Inflammatory macrophage treated with lipopolysaccharide for 4 hours (primary cell): Measurements from ENCODE around the gene NFKBIB.

ENCODE experiments used
- DNase-seq: peaks from one replicate; pipeline ENCODE4 v3.0.0-alpha.2; 2020

Gene NFKBIB

DNA sequence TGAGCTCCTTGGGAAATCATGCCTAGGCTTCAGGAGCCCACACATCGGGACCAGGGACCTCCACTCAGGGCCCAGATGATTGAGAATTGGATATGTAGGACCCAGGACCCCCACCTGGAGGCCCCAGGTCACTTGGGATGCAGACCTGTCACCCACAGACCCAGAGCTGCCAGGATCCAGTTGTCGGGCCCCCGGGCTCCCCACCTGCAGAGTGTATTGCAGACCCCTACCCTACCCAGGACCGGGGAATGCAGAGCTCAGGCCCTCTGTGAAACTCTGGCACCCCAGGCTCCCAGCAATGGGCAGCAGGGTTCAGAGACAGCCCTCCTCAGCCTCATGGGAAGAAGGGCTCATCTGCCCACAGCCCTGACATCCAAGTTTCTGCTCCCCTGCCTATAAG is 5.9 kb downstream of the NFKBIB start:
- DNase-seq, result no peak

DNA sequence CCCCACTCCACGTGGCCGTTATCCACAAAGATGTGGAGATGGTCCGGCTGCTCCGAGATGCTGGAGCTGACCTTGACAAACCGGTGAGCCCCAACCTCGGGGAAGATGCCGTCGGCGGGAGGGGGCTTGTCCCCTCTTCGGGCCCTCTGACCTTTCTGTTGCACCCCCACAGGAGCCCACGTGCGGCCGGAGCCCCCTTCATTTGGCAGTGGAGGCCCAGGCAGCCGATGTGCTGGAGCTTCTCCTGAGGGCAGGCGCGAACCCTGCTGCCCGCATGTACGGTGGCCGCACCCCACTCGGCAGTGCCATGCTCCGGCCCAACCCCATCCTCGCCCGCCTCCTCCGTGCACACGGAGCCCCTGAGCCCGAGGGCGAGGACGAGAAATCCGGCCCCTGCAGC is 7.5 kb downstream of the NFKBIB start:
- DNase-seq, result no peak

DNA sequence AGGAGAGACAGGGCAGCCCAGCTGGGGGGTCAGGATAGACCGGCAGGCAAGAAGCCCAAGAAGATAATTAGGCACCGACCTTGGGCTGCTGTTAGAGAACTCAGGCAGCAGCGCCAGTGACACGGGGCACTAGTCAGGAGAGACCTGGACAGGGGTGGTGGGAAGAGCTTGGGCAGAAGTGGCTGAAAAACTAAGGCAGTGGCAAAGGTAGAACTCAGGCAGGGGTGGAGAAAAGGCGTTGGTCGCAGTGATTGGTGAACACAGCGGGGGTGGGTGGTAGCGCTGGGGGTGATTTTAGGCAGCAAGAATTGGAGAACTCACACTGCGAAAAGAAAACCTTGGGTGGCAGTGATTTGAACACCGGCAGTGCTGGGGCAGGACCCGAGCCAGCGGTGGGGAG is 7.9 kb downstream of the NFKBIB start:
- DNase-seq, result no peak

DNA sequence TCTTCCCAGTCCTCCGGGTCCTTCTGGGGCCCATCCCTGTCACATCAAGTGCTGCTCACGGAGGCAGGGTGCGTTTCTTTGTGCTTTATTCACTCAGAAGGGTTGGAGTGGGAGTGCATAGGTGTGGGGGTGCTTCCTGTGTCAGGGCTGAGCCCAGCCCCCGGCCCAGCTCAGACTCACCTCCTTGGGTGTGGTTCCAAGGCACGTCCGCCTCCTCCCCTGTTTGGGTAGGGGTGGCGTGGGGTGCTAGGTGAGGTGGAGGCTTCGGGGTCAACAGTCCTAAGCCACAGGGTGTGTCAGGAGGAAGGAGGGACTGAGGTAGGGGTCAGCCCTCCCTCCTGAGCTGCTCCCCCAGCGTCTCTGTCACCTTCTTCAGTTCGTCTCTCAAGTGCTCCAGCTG is 9.1 kb downstream of the NFKBIB start:
- DNase-seq, result no peak

DNA sequence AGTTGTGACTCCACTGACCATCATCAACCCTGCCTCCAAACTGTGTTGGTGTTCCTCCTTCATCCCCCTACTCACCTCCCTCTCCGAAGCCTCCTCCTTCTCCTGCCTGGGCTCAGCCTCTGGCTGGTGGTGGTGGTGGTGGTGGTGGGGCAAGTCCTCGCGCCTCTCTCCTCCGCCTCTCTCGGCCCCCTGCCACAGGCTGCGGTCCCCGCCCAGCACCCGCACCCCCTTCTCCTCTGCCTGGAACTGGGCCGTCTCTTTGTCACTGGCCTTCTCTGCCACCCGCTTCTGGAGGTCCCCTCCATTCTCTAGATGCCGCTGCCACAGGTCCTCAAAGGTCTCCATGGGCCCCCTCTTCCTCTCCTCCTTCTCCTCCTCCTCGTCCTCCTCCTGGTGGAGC is 10.7 kb downstream of the NFKBIB start:
- DNase-seq, result no peak

DNA sequence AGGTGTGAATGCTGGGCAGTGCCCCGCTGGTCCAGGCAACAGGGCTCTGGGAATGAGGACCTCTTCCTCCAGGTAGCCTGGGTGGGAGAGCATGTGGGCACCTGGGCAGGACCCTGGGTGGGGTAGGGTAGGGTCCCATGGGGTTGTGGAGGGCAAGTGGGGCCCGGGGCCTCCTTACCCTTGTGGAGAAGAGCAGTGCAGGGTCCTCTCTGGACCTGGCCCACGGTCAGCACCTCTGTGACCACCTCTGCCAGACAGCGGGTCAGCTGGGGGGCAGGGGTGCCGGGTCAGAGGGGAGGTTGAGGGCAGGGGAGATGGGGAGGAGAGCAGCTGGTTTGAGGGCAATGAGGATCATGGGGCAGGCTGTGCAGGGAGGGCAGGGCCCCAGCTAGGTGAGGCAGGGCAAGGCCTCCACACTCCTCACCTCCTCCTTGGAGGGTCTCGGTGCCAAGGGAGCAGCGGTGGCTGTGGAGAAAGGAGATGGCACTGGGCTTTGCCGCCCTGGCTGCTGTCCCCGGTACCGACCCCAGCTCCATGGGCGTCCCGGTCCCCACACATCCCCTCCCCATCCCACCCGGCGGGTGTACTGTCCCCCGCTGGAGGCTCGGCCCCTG is 11.7 kb downstream of the NFKBIB start:
- no peak for DNase-seq

DNA sequence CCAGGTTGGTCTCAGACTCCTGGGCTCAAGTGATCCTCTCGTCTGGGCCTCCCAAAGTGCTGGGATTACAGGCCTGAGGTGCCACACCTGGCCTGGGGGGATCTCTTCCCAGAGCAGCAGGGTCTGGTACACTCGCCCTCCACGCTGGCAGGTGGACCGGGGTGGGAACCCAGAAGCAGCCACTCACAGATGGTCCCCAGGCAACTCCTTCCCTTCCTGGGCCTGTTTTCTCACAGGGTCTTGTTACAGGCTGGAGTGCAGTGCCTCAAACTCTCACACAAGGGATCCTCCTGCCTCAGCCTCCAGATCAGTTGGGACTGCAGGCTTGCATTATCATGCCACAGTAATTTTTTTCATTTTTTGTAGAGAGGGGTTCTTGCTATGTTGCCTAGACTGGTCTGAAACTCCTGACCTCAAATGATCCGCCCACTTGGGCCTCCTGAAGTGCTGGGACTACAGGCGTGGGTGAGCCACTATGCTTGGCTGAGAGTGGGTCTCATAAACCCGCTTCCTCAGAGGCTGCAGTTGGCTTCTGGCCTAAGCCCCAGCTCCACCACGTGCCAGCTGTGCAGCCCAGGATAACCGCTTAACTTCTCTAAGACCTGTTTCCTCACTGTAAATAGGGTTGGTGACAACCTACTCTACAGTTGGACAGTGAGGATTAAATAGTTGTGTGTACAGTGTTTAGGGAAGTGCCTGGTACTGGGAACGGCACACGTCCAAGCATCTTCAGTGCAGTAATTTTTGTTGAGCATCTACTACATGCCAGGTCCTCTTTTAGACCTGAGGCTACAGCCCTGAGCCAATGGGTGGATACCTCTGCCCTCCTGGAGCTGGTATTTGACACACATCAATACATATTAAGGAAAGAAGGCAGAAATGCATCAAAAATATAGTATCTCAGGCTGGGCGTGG is 13.1 kb downstream of the NFKBIB start:
- peak; percentile 52 for DNase-seq

DNA sequence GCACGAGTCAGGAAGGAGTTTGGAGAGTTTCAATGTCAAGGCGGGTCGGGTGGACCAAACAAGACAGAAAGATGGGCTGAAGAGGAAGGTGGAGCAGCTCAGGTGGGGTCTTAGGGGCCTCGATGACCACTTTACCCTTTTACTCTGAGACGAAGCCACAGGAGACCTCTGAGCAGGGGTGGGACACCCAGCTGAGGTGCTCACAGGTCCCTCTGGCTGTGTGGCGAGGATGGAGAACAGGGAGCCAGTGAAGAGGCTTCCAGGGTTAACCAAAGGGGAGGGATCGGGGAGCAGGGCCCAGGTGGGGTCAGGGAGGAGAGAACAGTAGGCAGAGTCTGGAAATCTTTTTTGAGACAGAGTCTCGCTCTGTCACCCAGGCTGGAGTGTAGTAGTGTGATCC is 14.2 kb downstream of the NFKBIB start:
- no peak for DNase-seq

DNA sequence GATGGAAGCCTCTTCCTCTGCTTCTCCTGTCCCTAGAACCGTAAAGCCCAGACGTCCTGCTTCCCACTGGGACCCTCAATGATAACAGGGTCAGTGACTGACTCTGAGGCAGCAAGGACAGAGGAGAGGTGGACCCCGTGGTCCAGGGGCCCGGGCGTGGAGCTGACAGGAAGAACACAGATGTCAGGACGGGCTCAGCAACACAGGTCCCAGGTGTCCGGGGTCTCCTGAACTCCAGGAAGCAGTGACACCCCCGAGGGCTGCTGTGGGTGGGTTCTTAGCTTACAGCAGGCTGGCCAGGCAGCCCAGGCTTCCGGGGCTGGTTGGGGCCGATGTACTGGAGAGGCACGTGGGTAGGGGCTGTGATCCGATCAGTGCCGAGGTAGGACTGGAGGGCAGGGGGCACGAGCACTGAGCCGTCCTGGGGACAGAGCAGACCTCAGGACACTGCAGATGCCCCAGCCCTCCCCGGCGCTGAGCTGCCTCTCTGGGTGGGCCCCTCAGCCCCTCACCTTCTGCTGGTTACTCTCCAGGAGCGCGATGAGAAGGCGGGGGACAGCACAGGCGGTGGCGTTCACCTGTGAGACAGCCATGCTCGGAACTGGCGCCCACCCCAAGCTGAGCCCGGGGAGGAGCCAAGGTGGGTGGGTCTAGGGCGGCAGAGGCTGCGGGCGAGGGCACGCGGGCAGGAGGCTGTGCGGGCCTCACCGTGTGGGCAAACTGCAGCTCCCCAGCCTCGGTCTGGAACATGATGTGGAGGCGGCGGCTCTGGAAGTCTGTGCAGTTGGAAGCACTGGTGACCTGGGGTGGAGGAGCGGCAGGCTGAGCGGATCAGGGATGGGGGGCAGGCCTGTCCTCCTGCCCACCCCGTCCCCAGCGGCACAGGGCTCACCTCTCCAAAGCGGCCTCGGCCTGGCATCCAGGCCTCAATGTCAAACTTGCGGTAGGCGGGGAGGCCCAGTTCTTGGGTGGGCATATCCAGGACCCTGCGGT is 15.9 kb downstream of the NFKBIB start:
- DNase-seq, result no peak

DNA sequence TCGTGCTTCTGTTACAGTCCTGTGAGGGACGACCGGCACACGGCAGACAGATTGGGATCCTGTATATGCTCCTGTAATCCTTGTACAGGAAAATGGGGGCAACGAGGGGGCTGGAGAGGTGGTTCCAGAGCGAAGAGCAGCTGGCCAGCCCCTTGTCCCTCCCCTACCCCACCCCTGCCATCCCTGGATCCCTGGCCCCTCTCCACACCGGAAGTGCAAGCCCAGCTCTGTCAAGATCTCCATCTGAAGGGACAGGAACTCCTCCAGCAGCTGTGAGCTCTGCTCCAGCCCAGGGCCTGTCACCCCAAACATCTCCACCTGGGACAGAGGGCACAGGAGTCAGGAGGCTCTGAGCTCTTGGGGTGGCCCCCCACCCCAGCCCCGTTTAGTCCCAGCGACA is 17.7 kb downstream of the NFKBIB start:
- DNase-seq, result no peak

DNA sequence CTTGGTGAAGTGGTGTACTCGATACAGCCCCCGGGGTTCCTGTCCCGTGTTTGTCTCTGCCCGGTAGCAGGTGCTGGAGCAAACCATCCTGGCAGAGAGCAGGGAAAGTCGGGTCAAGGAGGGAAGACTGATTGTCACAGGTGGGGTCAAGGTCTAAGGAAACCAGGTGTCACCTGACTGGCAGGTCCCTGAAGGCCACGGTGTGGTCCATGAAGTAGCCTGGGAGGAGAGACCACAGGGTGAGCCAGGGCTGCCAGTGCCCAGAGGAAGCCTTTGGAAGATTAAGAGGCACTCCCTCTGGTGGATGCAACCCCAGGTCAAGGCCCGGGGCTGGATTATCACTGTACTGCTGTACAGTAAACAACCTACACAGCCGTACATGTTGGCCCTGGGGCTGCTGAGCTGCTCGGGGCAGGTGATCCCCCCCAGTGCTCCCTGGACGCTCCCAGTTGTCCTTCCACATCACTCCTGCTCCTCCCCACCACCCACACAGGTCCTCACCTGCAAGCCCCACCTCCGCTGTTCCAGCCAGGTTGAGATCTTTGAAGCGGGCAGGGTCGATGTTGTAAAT is 18.2 kb downstream of the NFKBIB start:
- DNase-seq, result no peak

DNA sequence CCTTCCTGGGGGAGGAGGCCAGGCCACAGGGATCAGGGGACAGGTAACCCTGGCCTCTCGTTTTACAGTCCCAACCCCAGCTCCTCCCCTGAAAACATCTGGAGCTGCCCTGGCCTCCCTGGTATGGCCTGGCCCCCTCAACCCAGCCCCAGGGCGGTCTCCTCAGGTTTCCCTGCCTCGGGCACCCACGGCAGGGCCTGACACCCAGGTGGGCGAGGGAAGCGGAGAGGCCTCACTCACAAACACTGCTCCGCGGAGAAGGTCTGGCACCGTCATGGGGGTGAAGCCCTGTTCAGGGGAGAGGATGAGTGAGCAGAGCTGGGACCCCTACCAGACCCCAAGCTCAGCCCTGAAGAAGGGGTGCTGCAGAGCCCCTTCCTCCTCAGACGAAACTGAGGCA is 18.8 kb downstream of the NFKBIB start:
- DNase-seq, result no peak

DNA sequence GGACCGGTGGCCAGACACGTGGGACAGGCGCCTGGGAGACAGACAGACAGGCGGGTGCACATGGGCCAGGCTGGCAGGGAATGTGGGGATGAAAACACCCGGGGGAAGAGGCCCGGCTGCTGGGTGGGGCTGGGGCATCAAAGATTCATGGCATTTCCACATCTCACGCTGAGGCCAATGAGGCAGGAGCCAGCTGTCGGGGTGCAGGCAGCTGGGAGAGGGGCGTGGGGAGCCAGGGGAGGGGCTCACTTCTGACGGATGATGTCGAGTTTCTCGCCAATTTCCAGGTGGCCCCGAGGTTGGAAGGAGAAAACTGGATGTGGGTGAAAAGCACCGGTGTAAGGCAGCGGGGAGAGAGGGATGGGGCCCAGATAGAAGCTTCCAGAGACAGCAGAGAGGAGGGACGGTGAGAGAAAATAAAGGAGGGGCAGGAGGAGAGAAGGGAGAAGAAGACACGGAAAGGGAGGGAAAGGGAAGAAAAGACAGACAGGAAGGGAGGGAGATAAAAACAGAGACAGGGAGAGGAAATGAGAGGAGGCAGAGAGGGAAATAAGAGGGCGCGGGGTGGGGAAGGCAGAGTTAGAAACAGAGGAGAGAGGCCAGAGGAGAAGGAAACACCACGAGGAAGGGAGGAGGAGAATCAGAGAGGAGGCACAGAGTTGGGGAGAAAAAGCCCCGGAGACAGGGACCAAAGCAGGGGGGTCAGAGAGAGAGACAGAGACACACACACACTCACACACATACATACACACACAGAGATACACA is 20.2 kb downstream of the NFKBIB start:
- DNase-seq, result no peak

DNA sequence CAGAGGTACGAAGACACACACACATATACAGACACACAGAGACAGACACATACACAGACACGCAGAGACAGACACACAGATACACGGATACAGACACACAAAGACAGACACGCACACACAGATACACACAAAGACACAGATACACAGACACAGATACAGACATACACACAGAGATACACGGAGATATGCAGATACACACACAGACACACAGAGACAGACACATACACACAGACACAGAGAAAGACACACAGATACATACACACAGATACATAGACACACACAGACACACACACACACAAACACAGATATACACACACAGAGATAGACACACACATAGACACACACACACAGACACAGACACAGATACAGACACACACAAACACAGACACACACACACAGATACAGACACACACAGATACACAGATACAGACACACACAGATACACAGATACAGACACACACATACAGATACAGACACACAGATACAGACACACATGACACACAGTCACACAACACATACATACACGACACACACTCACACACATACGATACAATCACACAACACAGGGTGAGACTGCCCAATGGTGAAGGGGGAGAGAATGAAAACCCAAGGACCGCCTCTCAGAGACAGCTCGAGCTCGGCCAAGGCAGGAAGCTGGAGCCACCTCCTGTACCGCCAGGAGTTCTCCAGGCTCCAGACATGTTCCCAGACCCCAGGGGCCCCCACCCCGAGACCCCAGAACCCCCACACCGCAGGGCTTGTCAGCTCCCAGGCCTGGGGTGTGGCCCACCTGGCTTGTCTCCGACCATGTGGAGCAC is 21.0 kb downstream of the NFKBIB start:
- DNase-seq, result no peak

DNA sequence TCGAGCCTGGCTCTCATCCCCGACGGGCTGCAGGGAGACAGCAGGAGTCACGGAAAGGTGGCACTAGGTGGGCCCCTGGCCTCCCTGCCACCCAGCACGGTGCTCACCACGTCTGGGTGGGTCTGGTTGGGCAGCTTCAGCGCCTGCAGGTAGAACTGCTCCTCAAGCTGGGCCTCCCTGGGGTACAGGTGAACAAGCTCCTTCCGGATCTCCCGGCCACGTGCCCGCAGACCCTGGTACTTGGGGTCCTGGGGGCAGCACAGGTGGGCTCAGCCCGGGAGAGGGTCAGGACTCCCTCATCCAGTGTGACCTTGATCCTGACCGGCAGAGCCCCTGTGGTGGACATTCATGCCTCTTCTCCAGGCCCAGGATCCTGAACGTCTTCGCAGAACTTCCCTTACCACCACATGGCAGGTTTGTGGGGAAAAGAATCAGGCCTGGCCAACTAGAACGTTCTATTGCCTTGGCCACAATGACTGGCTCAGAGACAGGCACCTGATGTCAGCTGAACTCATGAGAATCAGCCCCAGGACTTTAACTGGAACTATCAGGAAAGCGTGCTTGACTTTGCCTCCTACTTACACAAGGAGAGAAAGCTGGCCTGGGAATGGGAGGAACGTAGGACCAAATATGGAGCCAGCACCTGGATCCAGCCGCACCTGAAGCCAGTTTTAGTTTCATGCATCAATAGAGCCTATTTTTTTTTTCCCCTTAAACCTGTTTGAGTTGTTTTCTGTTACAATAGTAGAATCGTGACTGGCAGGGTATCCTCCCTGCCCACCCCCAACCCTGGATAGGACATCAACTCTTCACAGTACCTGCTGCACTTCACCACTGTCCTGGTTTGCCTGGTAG is 21.9 kb downstream of the NFKBIB start:
- DNase-seq, result no peak

DNA sequence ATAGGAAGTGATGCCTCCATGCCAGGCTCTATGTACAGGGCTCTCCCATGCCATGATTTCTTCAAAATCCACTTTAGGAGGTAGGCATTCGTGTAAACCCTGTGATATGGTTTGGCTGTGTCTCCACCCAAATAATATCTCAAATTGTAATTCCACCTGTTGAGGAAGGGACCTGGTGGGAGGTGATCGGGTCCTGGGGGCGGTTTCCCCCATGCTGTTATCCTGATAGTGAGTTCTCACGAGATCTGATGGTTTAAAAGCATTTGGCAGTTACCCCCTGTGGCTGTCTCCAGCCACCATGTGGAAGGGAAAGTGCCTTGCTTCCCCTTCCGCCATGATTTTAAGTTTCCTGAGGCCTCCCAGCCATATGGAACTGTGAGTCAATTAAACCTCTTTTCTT is 22.7 kb downstream of the NFKBIB start:
- no peak for DNase-seq

DNA sequence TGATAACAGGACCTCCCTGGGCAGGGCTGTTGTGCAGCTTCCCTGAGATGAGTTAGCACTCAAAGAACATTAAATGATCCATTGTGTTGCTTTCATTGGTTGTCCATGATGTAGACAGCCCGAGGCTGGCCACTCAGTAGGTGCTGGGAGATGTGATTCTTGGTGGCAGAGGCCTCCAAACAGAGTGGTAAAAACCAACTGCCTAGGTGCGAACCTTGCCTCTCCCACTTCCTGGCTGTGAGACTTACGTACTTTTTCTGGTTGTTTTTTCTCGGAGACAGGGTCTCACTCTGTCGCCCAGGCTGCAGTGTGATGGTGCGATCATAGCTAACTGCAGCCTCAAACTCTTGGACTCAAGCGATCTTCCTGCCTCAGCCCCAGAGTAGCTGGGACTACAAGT is 24.6 kb downstream of the NFKBIB start:
- no peak for DNase-seq

DNA sequence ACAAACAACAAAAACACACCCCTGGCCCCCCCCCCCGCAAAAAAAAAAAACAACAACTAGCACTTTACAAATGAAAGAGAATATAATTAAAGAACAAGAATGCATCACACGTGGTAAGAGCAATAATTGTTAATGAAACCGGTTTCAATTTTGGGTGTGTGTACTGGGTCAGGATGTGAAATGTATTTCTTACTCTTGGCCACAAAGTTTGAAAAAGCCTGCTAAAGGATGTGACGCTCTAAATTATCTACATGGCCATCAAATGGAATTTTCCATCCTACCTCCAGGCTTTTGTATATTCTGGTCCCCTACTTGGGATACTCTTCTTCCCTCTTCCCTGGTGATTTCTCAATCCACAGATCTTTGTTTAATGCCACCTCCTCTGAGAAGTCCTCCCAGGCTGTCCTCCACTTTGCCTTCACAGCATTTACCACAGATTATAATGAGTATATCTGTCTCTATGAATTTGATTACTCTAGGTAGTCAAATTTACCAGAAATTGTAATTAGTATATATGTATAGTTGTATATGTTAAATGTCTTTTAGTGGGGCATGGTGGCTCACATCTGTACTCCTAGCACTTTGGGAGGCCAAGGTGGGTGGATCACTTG is 28.7 kb downstream of the NFKBIB start:
- no peak for DNase-seq

DNA sequence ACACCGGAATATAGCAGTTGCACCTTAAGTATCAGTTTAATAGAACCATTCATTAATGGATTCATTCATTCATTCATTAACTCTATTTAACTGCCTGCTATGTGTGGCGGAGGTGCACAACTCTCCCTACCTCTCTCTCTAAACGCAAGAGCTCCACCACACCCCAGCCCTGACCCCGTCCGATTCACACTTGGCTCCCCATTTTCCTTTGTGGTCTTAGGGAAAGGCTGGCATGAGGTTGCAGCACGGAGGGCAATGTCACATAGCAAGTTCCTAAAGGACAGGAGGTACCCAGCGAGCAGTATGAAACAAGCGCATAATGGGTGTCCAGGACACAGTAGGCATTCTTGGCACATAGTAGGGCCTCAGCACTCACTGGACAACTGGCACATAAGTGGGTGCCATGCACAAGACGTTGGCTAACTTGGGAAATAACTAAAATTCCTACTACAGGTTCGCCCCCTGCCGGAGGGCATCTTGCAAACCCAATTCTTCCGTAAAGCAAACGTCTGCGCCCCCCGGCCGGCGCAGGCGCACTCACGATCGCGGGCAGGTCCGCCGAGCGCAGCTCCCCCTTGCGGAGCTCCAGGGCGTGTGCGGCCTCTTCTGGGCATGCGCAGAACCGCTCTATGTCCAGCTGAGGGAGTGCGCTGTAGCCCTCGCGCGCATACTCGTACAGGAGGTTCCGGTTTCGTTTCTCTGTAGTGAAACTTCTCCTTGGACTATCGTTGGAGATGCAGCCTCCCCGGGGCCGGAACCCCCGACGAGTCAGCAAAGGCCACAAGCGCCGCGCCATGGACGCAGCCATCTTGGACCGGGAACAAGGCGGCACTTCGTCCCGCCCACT is 30.4 kb downstream of the NFKBIB start, which contains the start of gene SARS2:
Gene SARS2, minus strand, starts transcription at position 835 of the 847 bp plus-strand sequence. Its CDS starts 27 bp downstream, at position 808.
- DNase-seq, result peak; percentile 93
